Panc1 (cell line): Measurements from ENCODE around the gene FBXW11.

Experiments
- CTCF ChIP-seq: fragments of 450-650 bp; IDR thresholded peaks from 2 replicates; pipeline ENCODE4 v1.5.1; 2017; ENCODE audit warnings: mild to moderate bottlenecking
- POLR2AphosphoS5 ChIP-seq: IDR thresholded peaks from 2 replicates; pipeline ENCODE4 v1.6.1; 2012; ENCODE audit warnings: mild to moderate bottlenecking, low read depth, low read length, moderate library complexity
- SIN3A ChIP-seq: IDR thresholded peaks from 2 replicates; pipeline ENCODE4 v1.6.1; 2012; ENCODE audit warnings: low read depth, mild to moderate bottlenecking, low read length, moderate library complexity, borderline replicate concordance; ENCODE audit not compliant: insufficient read depth
- TCF7L2 ChIP-seq: IDR thresholded peaks from 2 replicates; pipeline ENCODE4 v1.6.1; 2011; ENCODE audit warnings: mild to moderate bottlenecking, low read depth, low read length, inconsistent platforms

- TF ChIP-seq CTCF (no peak), SIN3A (no peak), POLR2AphosphoS5 (no peak), TCF7L2 (no peak)
Observed at GRCh38 chr5:171840066-171840465, 166.4 kb downstream of the FBXW11 start.
